HepG2 (cell line): Measurements from ENCODE around the gene CDH23. TPM values are rescaled to one million over a fixed set of nuclear protein-coding genes. Genes with fewer than 3 reads are reported as not detected.

Experiments used
- ATAC-seq: fragments of 200-7000 bp; cut with Tn5 transposase; 3 replicates; pipeline ENCODE4 v1.9.1; 2020; ENCODE audit warnings: mild to moderate bottlenecking, moderate library complexity
- BruUV-seq: library from RNA; stranded (reverse); fragments of 400-500 nt; replicated peaks from 2 replicates; lab custom pipeline; 2021; lab: Mats Ljungman, UMichigan
- CTCF ChIA-PET: fragments of 300-600 bp; formaldehyde crosslinking; extraction: SDS; loops from one replicate; lab custom pipeline; 2021; ENCODE audit warnings: low total read pairs, inconsistent platforms, low intra/inter-chr PET ratio; lab: Yijun Ruan, JAX
- POLR2A ChIA-PET: fragments of 350-600 bp; sonication (Branson Sonifier 250); formaldehyde crosslinking; loops from one replicate; lab custom pipeline; 2020; ENCODE audit warnings: antibody characterized with exemption, inconsistent platforms; lab: Yijun Ruan, JAX
- DNase-seq: peaks from one replicate; pipeline ENCODE4 v3.0.0-alpha.2; 2015; ENCODE audit warnings: low spot score
- FAIRE-seq: peaks from 3 replicates; lab custom pipeline; 2011; peaks lifted over from hg19 to GRCh38; lab: Jason Lieb, UNC
- H2AFZ ChIP-seq: one replicate; pipeline ENCODE4 v1.6.1; 2011; ENCODE audit warnings: low read length, inconsistent platforms
- H3K27ac ChIP-seq: fragments of 300-600 bp; 3 replicates; pipeline ENCODE4 v1.8.0; 2011; ENCODE audit warnings: mixed run types, mild to moderate bottlenecking, mixed read lengths, low read length, inconsistent platforms; ENCODE audit not compliant: insufficient read depth; ENCODE audit errors: extremely low read length
- H3K27me3 ChIP-seq, 2 experiments: fragments of 200-600 bp in 1 of 2; 2 replicates in 1 of 2; 3 replicates in 1 of 2; pipeline versions ENCODE4 v1.6.0 to v1.8.0; 2011; ENCODE audit warnings: low read length in 2 of 2, mild to moderate bottlenecking in 2 of 2, moderate library complexity in 2 of 2, inconsistent platforms in 1 of 2; ENCODE audit not compliant: insufficient read depth in 2 of 2, control insufficient read depth in 1 of 2
- H3K36me3 ChIP-seq, 2 experiments: fragments of 200-600 bp in 1 of 2; replicated peaks in 1 of 2; 2 replicates in 1 of 2; 3 replicates in 1 of 2; pipeline versions ENCODE4 v1.5.1 to v1.8.0; 2011; ENCODE audit warnings: low read length in 2 of 2, inconsistent platforms in 1 of 2; ENCODE audit not compliant: insufficient read depth in 2 of 2, control insufficient read depth in 1 of 2
- H3K4me1 ChIP-seq: 2 replicates; pipeline ENCODE4 v1.5.1; 2012; ENCODE audit warnings: low read length, inconsistent platforms; ENCODE audit not compliant: insufficient read depth
- H3K4me2 ChIP-seq: 2 replicates; pipeline ENCODE4 v1.6.0; 2011; ENCODE audit warnings: low read depth, low read length, inconsistent platforms
- H3K4me3 ChIP-seq, 3 experiments: fragments of 200-600 bp in 1 of 3; sonication (generic), shearing (Covaris generic) in 1 of 3; replicated peaks in 1 of 3; 2 replicates each; pipeline ENCODE4 v1.5.1; 2011 to 2016; ENCODE audit warnings: low read length in 3 of 3, inconsistent platforms in 2 of 3, low read depth in 2 of 3, mild to moderate bottlenecking in 2 of 3, control low read depth in 1 of 3, mixed read lengths in 1 of 3; ENCODE audit not compliant: insufficient read depth in 1 of 3
- H3K79me2 ChIP-seq: one replicate; pipeline ENCODE4 v1.6.1; 2011; ENCODE audit warnings: low read length, inconsistent platforms; ENCODE audit not compliant: insufficient read depth
- H3K9ac ChIP-seq: 2 replicates; pipeline ENCODE4 v1.6.0; 2011; ENCODE audit warnings: mild to moderate bottlenecking, low read depth, low read length, inconsistent platforms; ENCODE audit not compliant: insufficient read depth
- H3K9me3 ChIP-seq: 2 replicates; pipeline ENCODE4 v1.5.1; 2012; ENCODE audit warnings: mild to moderate bottlenecking, low read length
- H4K20me1 ChIP-seq: 2 replicates; pipeline ENCODE4 v1.6.0; 2011; ENCODE audit warnings: inconsistent platforms, mild to moderate bottlenecking, low read length, moderate library complexity; ENCODE audit not compliant: insufficient read depth
- YY1 ChIP-seq: IDR thresholded peaks from 2 replicates; pipeline ENCODE4 v1.6.1; 2011; ENCODE audit warnings: low read length, low read depth, moderate library complexity, mild to moderate bottlenecking; ENCODE audit not compliant: insufficient read depth, insufficient replicate concordance
- in situ Hi-C: cut with HindIII; loops from 2 replicates; pipeline ENCODE4 v1.10.0; 2017; ENCODE audit warnings: low pct_unique_long_range_greater_than_20kb; ENCODE audit not compliant: extremely low pct_ligation_motif_present
- intact Hi-C: fragments of 100-400 bp; cut with micrococcal nuclease; formaldehyde crosslinking; loops from one replicate; pipeline ENCODE4 v1.10.0; 2022; ENCODE audit not compliant: unreplicated experiment
- polyA plus RNA-seq, 8 experiments: library from polyadenylated mRNA; depleted of rRNA in 3 of 8; stranded (reverse) in 7 of 8; unstranded in 1 of 8; fragments of >200 nt; fragmentation: Illumina TruSeq in 4 of 8; extraction: Trizol in 4 of 8; gene quantifications; 2 replicates each; pipeline versions ENCODE4 v1.2.1 to v1.2.3, GENCODE V29; 2011 to 2016; ENCODE audit warnings: low read depth in 4 of 8, missing spikeins in 1 of 8, mixed read lengths in 1 of 8; ENCODE audit not compliant: insufficient read depth in 1 of 8
- total RNA-seq, 5 experiments: library from RNA; depleted of rRNA; stranded (reverse); fragments of >200 nt; fragmentation: Illumina TruSeq; extraction: Trizol; gene quantifications; 2 replicates each; pipeline ENCODE4 v1.2.3, GENCODE V29; 2016; ENCODE audit warnings: low read depth in 1 of 5
- TF ChIP-seq, protein P1 (sequence below): sonication (generic); formaldehyde crosslinking; IDR thresholded peaks from 2 replicates; pipeline ENCODE4 v1.4.0; 2020; ENCODE audit warnings: missing genetic modification reagents

CDH23 gene
- total and polyA plus RNA-seq, 2 of the 13 experiments (the other 11 are each of a cell fraction or from before 2014, with no cell fraction given), result 0.13 TPM; not detected in 1

DNA sequence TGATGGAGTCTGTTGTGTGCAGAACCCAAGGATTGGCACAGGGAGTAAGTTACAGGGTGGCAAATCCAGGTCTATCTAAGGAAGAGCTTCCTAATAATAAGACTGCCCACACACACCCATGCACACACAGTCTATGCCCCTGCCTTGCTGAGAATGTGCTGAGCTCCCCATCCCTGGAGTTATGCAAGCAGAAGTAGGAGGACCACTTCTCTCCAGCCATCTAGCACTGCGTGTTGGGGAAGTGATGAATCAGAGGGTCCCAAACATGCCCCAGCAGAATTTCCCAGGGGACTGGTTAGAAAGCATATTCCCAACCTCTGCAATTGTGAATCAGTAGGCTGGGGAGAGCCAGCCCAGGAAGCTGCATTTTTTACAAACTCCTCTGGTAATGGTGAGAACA, 117.2 kb downstream of the CDH23 start (continued):
- TF ChIP-seq, protein P1, sequence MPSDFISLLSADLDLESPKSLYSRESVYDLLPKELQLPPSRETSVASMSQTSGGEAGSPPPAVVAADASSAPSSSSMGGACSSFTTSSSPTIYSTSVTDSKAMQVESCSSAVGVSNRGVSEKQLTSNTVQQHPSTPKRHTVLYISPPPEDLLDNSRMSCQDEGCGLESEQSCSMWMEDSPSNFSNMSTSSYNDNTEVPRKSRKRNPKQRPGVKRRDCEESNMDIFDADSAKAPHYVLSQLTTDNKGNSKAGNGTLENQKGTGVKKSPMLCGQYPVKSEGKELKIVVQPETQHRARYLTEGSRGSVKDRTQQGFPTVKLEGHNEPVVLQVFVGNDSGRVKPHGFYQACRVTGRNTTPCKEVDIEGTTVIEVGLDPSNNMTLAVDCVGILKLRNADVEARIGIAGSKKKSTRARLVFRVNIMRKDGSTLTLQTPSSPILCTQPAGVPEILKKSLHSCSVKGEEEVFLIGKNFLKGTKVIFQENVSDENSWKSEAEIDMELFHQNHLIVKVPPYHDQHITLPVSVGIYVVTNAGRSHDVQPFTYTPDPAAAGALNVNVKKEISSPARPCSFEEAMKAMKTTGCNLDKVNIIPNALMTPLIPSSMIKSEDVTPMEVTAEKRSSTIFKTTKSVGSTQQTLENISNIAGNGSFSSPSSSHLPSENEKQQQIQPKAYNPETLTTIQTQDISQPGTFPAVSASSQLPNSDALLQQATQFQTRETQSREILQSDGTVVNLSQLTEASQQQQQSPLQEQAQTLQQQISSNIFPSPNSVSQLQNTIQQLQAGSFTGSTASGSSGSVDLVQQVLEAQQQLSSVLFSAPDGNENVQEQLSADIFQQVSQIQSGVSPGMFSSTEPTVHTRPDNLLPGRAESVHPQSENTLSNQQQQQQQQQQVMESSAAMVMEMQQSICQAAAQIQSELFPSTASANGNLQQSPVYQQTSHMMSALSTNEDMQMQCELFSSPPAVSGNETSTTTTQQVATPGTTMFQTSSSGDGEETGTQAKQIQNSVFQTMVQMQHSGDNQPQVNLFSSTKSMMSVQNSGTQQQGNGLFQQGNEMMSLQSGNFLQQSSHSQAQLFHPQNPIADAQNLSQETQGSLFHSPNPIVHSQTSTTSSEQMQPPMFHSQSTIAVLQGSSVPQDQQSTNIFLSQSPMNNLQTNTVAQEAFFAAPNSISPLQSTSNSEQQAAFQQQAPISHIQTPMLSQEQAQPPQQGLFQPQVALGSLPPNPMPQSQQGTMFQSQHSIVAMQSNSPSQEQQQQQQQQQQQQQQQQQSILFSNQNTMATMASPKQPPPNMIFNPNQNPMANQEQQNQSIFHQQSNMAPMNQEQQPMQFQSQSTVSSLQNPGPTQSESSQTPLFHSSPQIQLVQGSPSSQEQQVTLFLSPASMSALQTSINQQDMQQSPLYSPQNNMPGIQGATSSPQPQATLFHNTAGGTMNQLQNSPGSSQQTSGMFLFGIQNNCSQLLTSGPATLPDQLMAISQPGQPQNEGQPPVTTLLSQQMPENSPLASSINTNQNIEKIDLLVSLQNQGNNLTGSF (CRISPR knock-in tag), result no peak

DNA sequence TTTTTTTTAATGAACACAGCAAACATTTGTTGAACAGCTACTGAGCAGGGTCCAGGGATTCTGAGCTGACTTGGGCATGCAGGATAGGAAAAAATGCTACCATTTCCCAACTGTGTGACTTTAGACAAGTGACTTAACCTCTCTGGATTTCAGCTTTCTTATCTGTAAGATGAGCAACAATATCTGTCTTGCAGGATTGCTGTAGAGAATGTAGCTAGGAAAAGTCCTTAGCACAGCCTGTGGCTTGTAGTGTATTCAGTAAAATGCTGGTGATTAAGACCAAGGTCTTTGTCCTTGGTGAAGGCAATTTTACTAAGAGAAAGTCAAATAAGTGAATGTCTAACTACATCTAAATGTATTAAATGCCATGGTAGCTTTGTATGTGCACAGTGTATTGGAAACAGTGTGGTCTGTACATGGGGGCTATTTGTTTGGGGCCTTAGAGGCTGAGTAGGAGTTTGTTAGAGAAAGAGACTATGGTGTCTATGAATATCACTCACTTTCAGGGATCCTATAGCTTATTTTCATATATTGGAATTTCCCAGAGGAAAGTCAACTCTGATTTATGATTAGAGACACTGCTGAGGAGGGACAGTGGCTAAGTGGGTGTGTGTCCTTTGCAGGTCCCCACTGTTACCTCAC, 118.9 kb downstream of the CDH23 start:
- H2AFZ ChIP-seq, result no peak overlapping the region
- no peaks in the 10 kb centered on the region for H3K79me2 ChIP-seq
- TF ChIP-seq YY1, result no peak
- no peak overlapping the region for H3K4me3 ChIP-seq
- H3K27me3 ChIP-seq, result peaks cover 4 to 9% of the 10 kb centered on the region in 2 experiments; a peak in 3 of 5 replicates
- no peaks in the 10 kb centered on the region for H3K36me3 ChIP-seq
- FAIRE-seq (no peak), DNase-seq (no peak), ATAC-seq (no peak)
- H3K9me3 ChIP-seq, result no peaks in the 10 kb centered on the region
- BruUV-seq, result no TSS peak
- no peak overlapping the region for H3K4me2 ChIP-seq
- no peak overlapping the region for H3K9ac ChIP-seq
- H4K20me1 ChIP-seq, result no peaks in the 10 kb centered on the region
- intact Hi-C loops, result no loop called here
- peaks cover 10% of the 10 kb centered on the region for H3K4me1 ChIP-seq
- no peak overlapping the region for H3K27ac ChIP-seq
- ChIA-PET CTCF (no interaction called here), POLR2A (no interaction called here)
- in situ Hi-C loops, result no loop called here
